ENCODE measurements around the gene FAM193A.

Gene FAM193A

GRCh38 chr4:2660596-2661211 lies 124.3 kb downstream of the FAM193A start:
- TF ChIP-seq, protein P1, sequence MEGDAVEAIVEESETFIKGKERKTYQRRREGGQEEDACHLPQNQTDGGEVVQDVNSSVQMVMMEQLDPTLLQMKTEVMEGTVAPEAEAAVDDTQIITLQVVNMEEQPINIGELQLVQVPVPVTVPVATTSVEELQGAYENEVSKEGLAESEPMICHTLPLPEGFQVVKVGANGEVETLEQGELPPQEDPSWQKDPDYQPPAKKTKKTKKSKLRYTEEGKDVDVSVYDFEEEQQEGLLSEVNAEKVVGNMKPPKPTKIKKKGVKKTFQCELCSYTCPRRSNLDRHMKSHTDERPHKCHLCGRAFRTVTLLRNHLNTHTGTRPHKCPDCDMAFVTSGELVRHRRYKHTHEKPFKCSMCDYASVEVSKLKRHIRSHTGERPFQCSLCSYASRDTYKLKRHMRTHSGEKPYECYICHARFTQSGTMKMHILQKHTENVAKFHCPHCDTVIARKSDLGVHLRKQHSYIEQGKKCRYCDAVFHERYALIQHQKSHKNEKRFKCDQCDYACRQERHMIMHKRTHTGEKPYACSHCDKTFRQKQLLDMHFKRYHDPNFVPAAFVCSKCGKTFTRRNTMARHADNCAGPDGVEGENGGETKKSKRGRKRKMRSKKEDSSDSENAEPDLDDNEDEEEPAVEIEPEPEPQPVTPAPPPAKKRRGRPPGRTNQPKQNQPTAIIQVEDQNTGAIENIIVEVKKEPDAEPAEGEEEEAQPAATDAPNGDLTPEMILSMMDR (IDR thresholded peaks at IDR 0.05; ENCODE audit: low read depth, low read length) = no peak
- H3K4me3 ChIP-seq (replicated peaks in 1 of 2; ENCODE audit: low read depth in 2 of 2, low read length in 2 of 2) = no peak overlapping the region
- peak; percentile 38 to 59 for DNase-seq (ENCODE audit: low read depth in 2 of 2)

DNA sequence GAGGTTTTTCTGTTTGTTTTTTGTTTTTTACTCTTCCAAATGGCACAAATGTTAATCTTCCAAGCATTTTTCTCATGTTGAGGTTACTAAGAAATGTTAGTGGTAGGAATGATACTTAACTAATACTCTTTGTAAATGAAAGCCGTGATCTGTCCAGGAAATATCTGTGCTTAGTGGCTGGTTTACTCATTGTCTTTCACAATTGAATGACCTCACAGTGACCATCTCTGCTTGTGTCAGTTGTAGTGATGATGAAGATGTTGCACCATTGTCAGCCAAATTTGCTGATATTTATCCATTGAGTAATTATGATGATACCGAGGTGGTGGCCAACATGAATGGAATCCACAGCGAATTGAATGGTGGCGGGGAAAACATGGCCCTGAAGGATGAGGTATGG lies 126.2 kb downstream of the FAM193A start:
- no peak overlapping the region for H3K4me3 ChIP-seq (replicated peaks in 1 of 2; ENCODE audit: low read depth in 2 of 2, low read length in 2 of 2)
- peak; percentile 78 to 97 for DNase-seq (ENCODE audit: low read depth in 2 of 2)
- TF ChIP-seq, protein P1 (IDR thresholded peaks at IDR 0.05; ENCODE audit: low read depth, low read length) = no peak

GRCh38 chr4:2663275-2663674 lies 126.8 kb downstream of the FAM193A start:
- TF ChIP-seq, protein P1 (IDR thresholded peaks at IDR 0.05; ENCODE audit: low read depth, low read length) = no peak
- H3K4me3 ChIP-seq (replicated peaks in 1 of 2; ENCODE audit: low read depth in 2 of 2, low read length in 2 of 2) = no peak overlapping the region

GRCh38 chr4:2666722-2667247 lies 130.3 kb downstream of the FAM193A start:
- no peak for DNase-seq (ENCODE audit: low read depth in 2 of 2)
- TF ChIP-seq, protein P1 (IDR thresholded peaks at IDR 0.05; ENCODE audit: low read depth, low read length) = no peak
- no peak overlapping the region for H3K4me3 ChIP-seq (replicated peaks in 1 of 2; ENCODE audit: low read depth in 2 of 2, low read length in 2 of 2)

More at GRCh38 chr4:2663275-2663674, 126.8 kb downstream of the FAM193A start:
- DNase-seq (ENCODE audit: low read depth in 2 of 2) = peak in 1 of 2 donors; percentile 15

DNA sequence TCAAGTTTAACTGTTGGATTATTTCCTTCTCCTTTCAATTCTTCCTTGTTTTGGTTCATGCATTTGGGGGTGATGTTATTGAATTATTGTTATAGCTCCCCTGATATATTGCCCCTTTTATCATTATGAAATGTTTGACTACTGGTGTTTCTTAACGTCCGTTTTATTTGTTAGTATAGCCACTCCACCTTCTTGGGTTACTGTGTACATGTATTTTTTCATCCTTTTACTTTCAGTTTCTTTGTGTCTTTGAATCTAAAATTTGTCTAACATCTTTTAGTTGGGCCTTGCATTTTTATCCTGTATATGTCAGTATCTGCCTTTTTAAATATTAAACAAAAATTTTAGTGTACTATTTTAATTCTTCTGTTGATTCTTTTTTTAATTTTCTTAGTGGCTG lies 131.0 kb downstream of the FAM193A start:
- no peak overlapping the region for H3K4me3 ChIP-seq (replicated peaks in 1 of 2; ENCODE audit: low read depth in 2 of 2, low read length in 2 of 2)
- DNase-seq (ENCODE audit: low read depth in 2 of 2) = no peak
- TF ChIP-seq, protein P1 (IDR thresholded peaks at IDR 0.05; ENCODE audit: low read depth, low read length) = no peak

DNA sequence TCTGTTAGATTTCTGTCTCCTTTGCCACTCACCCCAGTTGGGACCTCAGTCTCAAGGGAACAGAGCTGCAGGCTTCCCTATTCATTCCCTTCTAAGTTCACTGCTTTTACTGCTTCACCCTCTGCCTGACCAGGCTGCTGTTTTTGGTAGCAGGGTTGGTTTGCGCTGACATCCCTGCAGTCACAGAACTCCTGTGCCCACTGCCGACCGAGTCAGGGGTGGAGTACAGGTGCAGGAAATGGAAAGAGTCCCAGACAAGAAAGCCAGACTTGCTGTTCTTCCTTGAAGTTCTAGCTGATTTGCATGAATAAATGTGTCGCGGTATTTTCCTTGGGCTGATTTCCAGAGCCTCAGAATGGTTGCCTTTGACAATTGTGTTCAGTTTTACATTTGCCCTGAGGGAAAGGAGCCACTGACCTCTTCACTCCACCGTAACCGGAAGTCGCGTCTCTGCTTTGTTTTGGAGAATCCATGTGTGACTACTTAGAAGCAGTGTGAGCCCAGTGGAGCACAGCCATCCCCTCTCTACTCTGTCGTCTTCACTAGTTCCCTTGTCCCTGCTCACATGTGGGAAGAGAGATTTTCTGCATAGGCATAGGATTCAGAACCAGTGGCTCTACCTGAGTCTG lies 134.9 kb downstream of the FAM193A start:
- H3K4me3 ChIP-seq (replicated peaks in 1 of 2; ENCODE audit: low read depth in 2 of 2, low read length in 2 of 2) = no peak overlapping the region
- no peak for DNase-seq (ENCODE audit: low read depth in 2 of 2)

More for the DNA sequence above, 134.9 kb downstream of the FAM193A start:
- TF ChIP-seq, protein P1 (IDR thresholded peaks at IDR 0.05; ENCODE audit: low read depth, low read length) = no peak

All from cardiac fibroblast (primary cell).